GM21825 (cell line): ENCODE data around the gene TMEM119.

Experiments used
- ATAC-seq: cut with Tn5 transposase; IDR thresholded peaks from one replicate; pipeline ENCODE4 v1.9.1; 2021; ENCODE audit warnings: mild to moderate bottlenecking, moderate library complexity; ENCODE audit not compliant: unreplicated experiment

Gene TMEM119

GRCh38 chr12:108542320-108542719, 55.6 kb downstream of the TMEM119 start:
- ATAC-seq: no peak
